CD4-positive, alpha-beta T cell (primary cell): ENCODE measurements around the gene BRI3BP. TPM values are rescaled to one million over a fixed set of nuclear protein-coding genes. Genes with fewer than 3 reads are reported as not detected.
"Not testable (repeated sequence)": the region's sequence is repeated elsewhere in the genome, so short reads cannot be mapped to it uniquely, and the experiment has no call there.

Source experiments
- ATAC-seq: fragments of 200-7000 bp; cut with Tn5 transposase; one replicate; pipeline ENCODE4 v1.10.0; 2022; ENCODE audit warnings: mild to moderate bottlenecking; ENCODE audit not compliant: poor library complexity
- CTCF ChIA-PET: fragments of 350-600 bp; sonication (Branson Sonifier 250); formaldehyde crosslinking; loops from one replicate; lab custom pipeline; 2021; ENCODE audit warnings: antibody characterized with exemption, inconsistent platforms; lab: Charles Lee
- POLR2A ChIA-PET: fragments of 350-600 bp; sonication (Branson Sonifier 250); formaldehyde crosslinking; loops from one replicate; lab custom pipeline; 2021; ENCODE audit warnings: antibody characterized with exemption, inconsistent platforms; lab: Charles Lee
- DNase-seq, 14 experiments: peaks; one replicate each; pipeline ENCODE4 v3.0.0-alpha.2; 2013 to 2020; ENCODE audit warnings: mixed read lengths in 2 of 14
- H3K27ac ChIP-seq, 2 donors: one replicate each; pipeline versions ENCODE4 v1.5.1 to v1.7.0; 2013; ENCODE audit warnings: low read length in 2 of 2, low read depth in 1 of 2, mild to moderate bottlenecking in 1 of 2
- H3K27me3 ChIP-seq, 2 experiments: 1 replicate in 1 of 2; 2 replicates in 1 of 2; pipeline versions ENCODE4 v1.6.1 to v1.7.0; 2013; ENCODE audit warnings: low read length in 2 of 2, control low read depth in 1 of 2, mild to moderate bottlenecking in 1 of 2, moderate library complexity in 1 of 2; ENCODE audit not compliant: insufficient read depth in 2 of 2, control insufficient read depth in 1 of 2
- H3K36me3 ChIP-seq: one replicate; pipeline ENCODE4 v1.6.1; 2013; ENCODE audit warnings: low read length, control low read depth; ENCODE audit not compliant: insufficient read depth
- H3K4me1 ChIP-seq: one replicate; pipeline ENCODE4 v1.6.1; 2013; ENCODE audit warnings: low read length, control low read depth; ENCODE audit not compliant: insufficient read depth
- H3K4me3 ChIP-seq: one replicate; pipeline ENCODE4 v1.5.1; 2013; ENCODE audit warnings: mild to moderate bottlenecking, low read length, moderate library complexity
- H3K9me3 ChIP-seq, 2 experiments: 1 replicate in 1 of 2; 2 replicates in 1 of 2; pipeline versions ENCODE4 v1.6.1 to v1.7.0; 2013; ENCODE audit warnings: low read length in 2 of 2, mild to moderate bottlenecking in 2 of 2, control low read depth in 1 of 2, moderate library complexity in 1 of 2; ENCODE audit not compliant: control insufficient read depth in 1 of 2, insufficient read depth in 1 of 2
- H3K27ac Mint-ChIP-seq: one replicate; pipeline ENCODE4 v1.8.0; 2020; ENCODE audit warnings: mixed read lengths
- H3K27me3 Mint-ChIP-seq: one replicate; pipeline ENCODE4 v1.8.0; 2021; ENCODE audit warnings: mixed read lengths
- H3K36me3 Mint-ChIP-seq: one replicate; pipeline ENCODE4 v1.8.0; 2021; ENCODE audit warnings: low read depth, mixed read lengths
- H3K4me1 Mint-ChIP-seq: one replicate; pipeline ENCODE4 v1.8.0; 2021; ENCODE audit warnings: low read depth, mixed read lengths
- H3K4me3 Mint-ChIP-seq: one replicate; pipeline ENCODE4 v1.8.0; 2020; ENCODE audit warnings: mild to moderate bottlenecking, mixed read lengths
- H3K9me3 Mint-ChIP-seq: one replicate; pipeline ENCODE4 v1.8.0; 2020; ENCODE audit warnings: mixed read lengths
- CTCF ChIP-seq: fragments of 200-600 bp; IDR thresholded peaks from one replicate; pipeline ENCODE4 v1.8.0; 2022; ENCODE audit warnings: antibody characterized with exemption, mild to moderate bottlenecking
- intact Hi-C, 2 experiments: fragments of 100-400 bp; cut with DNase I in 1 of 2; cut with micrococcal nuclease in 1 of 2; formaldehyde crosslinking; loops; one replicate each; pipeline versions ENCODE4 v1.15.1 to v1.9.0; 2023 to 2025; cut with DNase I, micrococcal nuclease
- total RNA-seq, 174 experiments: library from RNA in 2 of 174; stranded (reverse) in 2 of 174; gene quantifications; one replicate each; pipeline ENCODE4 v1.2.3 and lab custom pipeline; 2021 to 2026

The BRI3BP gene
- total RNA-seq, 2 experiments from 2014 or later, result 1.6 TPM

GRCh38 chr12:125070661-125071390 lies 77.4 kb downstream of the BRI3BP start:
- Histone ChIP-seq H3K27me3 (no peaks in the 10 kb centered on the region), H3K36me3 (peaks cover under 1% of the 10 kb centered on the region), H3K4me3 (no peak overlapping the region), H3K4me1 (peaks cover 8% of the 10 kb centered on the region), H3K27ac (no peak overlapping the region), H3K9me3 (no peaks in the 10 kb centered on the region)
- ATAC-seq (no peak), DNase-seq (no peak)
- H3K9me3 Mint-ChIP-seq, result no peaks in the 10 kb centered on the region
- no peak for TF ChIP-seq CTCF
- H3K27ac Mint-ChIP-seq, result no peak overlapping the region
- intact Hi-C loops, result no loop called here
- H3K36me3 Mint-ChIP-seq, result peaks cover 11% of the 10 kb centered on the region
- no peak overlapping the region for H3K4me3 Mint-ChIP-seq
- H3K27me3 Mint-ChIP-seq, result no peaks in the 10 kb centered on the region
- peaks cover 12% of the 10 kb centered on the region for H3K4me1 Mint-ChIP-seq
- ChIA-PET CTCF (no interaction called here), POLR2A (no interaction called here)

GRCh38 chr12:125071456-125071855 lies 78.0 kb downstream of the BRI3BP start:
- Histone ChIP-seq H3K4me1 (peaks cover 3% of the 10 kb centered on the region), H3K27me3 (no peaks in the 10 kb centered on the region), H3K9me3 (no peaks in the 10 kb centered on the region), H3K4me3 (no peak overlapping the region), H3K36me3 (peaks cover 6% of the 10 kb centered on the region), H3K27ac (no peak overlapping the region)
- no peaks in the 10 kb centered on the region for H3K27me3 Mint-ChIP-seq
- no peak for ATAC-seq
- ChIA-PET CTCF (no interaction called here), POLR2A (no interaction called here)
- no peak overlapping the region for H3K27ac Mint-ChIP-seq
- intact Hi-C loops, result no loop called here
- H3K36me3 Mint-ChIP-seq, result peaks cover 17% of the 10 kb centered on the region
- H3K4me3 Mint-ChIP-seq, result no peak overlapping the region
- H3K9me3 Mint-ChIP-seq, result no peaks in the 10 kb centered on the region
- DNase-seq, result no peak
- TF ChIP-seq CTCF, result no peak
- H3K4me1 Mint-ChIP-seq, result peaks cover 8% of the 10 kb centered on the region

GRCh38 chr12:125072496-125072895 lies 79.1 kb downstream of the BRI3BP start:
- Mint-ChIP-seq H3K36me3 (peaks cover 23% of the 10 kb centered on the region), H3K9me3 (no peaks in the 10 kb centered on the region), H3K4me1 (no peaks in the 10 kb centered on the region), H3K4me3 (no peak overlapping the region), H3K27ac (no peak overlapping the region), H3K27me3 (no peaks in the 10 kb centered on the region)
- DNase-seq (no peak), ATAC-seq (no peak)
- Histone ChIP-seq H3K36me3 (peaks cover 9% of the 10 kb centered on the region), H3K27me3 (no peaks in the 10 kb centered on the region), H3K9me3 (no peaks in the 10 kb centered on the region), H3K4me1 (no peaks in the 10 kb centered on the region), H3K27ac (no peak overlapping the region), H3K4me3 (no peak overlapping the region)
- ChIA-PET CTCF (no interaction called here), POLR2A (no interaction called here)
- TF ChIP-seq CTCF, result no peak
- intact Hi-C loops, result no loop called here

GRCh38 chr12:125074294-125074693 lies 80.8 kb downstream of the BRI3BP start:
- DNase-seq, H3K36me3 ChIP-seq, H3K27ac Mint-ChIP-seq, CTCF ChIA-PET, H3K27me3 ChIP-seq, ATAC-seq, H3K4me1 ChIP-seq, POLR2A ChIA-PET, H3K9me3 ChIP-seq, H3K9me3 Mint-ChIP-seq, intact Hi-C loops, H3K4me3 Mint-ChIP-seq, H3K27ac ChIP-seq, H3K4me1 Mint-ChIP-seq, H3K4me3 ChIP-seq, H3K27me3 Mint-ChIP-seq: not testable (repeated sequence)
- H3K36me3 Mint-ChIP-seq, result peaks cover 33% of the 10 kb centered on the region
